SH-SY5Y (cell line): ENCODE results near the gene HNRNPH2.

Experiments used
- GATA2 ChIP-seq: IDR thresholded peaks from 2 replicates; pipeline ENCODE4 v1.6.1; 2011; ENCODE audit warnings: mild to moderate bottlenecking, low read depth, low read length
- GATA3 ChIP-seq: IDR thresholded peaks from 2 replicates; pipeline ENCODE4 v1.6.1; 2011; ENCODE audit warnings: low read depth, mild to moderate bottlenecking, low read length, moderate library complexity

DNA sequence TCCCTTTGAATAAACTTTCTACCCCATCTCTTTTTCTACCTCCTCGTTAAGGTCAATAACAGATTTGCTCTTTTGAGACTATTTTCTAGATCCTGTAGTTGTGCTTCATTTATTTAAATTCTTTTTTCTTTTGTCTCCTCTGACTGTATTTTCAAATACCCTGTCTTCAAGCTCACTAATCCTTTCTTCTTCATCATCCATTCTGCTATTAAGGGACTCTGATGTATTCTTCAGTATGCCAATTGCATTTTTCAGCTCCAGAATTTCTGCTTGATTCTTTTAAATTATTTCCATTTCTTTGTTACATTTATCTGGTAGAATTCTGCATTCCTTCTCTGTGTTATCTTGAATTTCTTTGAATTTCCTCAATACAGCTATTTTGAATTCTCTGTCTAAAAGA is 41.3 kb downstream of the HNRNPH2 start:
- TF ChIP-seq GATA2, result no peak
- no peak for TF ChIP-seq GATA3
